Measurements from ENCODE around the gene CTBP2. TPM values are rescaled to one million over a fixed set of nuclear protein-coding genes. Genes with fewer than 3 reads are reported as not detected.

Gene CTBP2
- total RNA-seq, 1 experiment from 2014 or later: 191 TPM

DNA sequence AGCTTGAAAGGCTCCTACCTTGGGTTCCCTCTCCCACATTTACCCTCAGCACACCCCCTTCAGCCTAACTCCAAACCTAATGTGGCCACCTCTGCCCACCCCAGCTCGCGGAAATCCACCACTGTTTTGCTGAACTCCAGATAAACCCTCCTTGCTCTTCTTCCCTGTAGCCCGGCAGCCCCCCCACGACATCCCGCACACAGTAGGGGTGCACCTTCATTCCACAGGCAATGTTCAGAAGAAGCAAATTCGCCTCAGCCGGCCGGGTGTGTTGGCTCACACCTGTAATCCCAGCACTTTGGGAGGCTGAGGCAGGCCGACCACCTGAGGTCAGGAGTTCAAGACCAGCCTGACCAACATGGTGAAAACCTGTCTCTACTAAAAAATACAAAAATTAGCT is 17.4 kb downstream of the CTBP2 start:
- Mint-ChIP-seq H3K4me3 (no peak overlapping the region), H3K27me3 (ENCODE audit: low read depth) (no peaks in the 10 kb centered on the region), H3K36me3 (peaks cover 27% of the 10 kb centered on the region), H3K9me3 (no peaks in the 10 kb centered on the region), H3K27ac (peak overlapping the region; percentile 93), H3K4me1 (peaks cover 88% of the 10 kb centered on the region)
- ChIA-PET CTCF (no interaction called here), POLR2A (interaction anchor here (0.8 kb wide), 1 partner anchor 18 kb away, joined by 8 read pairs; no protein-coding TSS in a partner anchor)
- DNase-seq (ENCODE audit: low spot score): no peak
- TF ChIP-seq, protein P1, sequence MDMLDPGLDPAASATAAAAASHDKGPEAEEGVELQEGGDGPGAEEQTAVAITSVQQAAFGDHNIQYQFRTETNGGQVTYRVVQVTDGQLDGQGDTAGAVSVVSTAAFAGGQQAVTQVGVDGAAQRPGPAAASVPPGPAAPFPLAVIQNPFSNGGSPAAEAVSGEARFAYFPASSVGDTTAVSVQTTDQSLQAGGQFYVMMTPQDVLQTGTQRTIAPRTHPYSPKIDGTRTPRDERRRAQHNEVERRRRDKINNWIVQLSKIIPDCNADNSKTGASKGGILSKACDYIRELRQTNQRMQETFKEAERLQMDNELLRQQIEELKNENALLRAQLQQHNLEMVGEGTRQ (CRISPR knock-in tag; IDR thresholded peaks at IDR 0.05): no peak
- no peak for TF ChIP-seq NR3C1 (CRISPR knock-in tag; conservative IDR thresholded peaks at IDR 0.05; ENCODE audit: low read depth)
- TF ChIP-seq, protein P2, sequence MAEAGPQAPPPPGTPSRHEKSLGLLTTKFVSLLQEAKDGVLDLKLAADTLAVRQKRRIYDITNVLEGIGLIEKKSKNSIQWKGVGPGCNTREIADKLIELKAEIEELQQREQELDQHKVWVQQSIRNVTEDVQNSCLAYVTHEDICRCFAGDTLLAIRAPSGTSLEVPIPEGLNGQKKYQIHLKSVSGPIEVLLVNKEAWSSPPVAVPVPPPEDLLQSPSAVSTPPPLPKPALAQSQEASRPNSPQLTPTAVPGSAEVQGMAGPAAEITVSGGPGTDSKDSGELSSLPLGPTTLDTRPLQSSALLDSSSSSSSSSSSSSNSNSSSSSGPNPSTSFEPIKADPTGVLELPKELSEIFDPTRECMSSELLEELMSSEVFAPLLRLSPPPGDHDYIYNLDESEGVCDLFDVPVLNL (CRISPR knock-in tag; IDR thresholded peaks at IDR 0.05; ENCODE audit: borderline replicate concordance, low read depth): no peak
- no peak for ATAC-seq

DNA sequence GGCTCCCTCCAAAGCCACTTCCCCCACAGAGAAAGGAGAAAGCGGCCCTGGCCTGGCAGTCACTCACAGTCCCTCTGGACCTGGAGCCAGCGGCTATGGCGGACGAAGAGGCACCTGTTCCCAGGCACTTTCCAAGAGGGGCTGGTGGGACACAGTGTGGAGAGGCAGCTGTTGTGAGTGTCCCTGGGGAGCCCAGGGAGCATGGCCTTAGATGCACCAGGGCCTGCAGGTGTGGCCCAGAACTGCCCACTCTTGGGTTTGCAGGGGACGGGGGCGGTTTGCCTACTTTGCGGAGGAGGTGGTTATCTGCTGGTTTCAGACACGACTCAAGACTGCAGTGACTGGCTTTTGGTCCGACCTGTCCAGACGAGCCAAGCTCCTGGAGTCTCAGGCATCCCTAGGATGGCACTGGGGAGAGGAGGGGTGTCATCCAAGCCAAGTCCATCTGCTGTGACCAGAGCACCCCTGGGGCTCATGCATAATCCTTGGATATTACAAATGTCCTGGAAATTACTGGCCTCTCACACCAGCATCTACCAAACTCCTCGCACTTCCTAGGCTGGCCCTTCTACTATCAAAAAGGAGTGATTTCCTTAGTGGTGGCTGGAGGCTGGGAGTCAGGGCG is 18.4 kb downstream of the CTBP2 start:
- peaks cover 88% of the 10 kb centered on the region for H3K4me1 Mint-ChIP-seq
- DNase-seq (ENCODE audit: low spot score) (no peak), ATAC-seq (no peak)
- no peak for TF ChIP-seq NFATC4 (CRISPR knock-in tag; IDR thresholded peaks at IDR 0.05)
- TF ChIP-seq, protein P3, sequence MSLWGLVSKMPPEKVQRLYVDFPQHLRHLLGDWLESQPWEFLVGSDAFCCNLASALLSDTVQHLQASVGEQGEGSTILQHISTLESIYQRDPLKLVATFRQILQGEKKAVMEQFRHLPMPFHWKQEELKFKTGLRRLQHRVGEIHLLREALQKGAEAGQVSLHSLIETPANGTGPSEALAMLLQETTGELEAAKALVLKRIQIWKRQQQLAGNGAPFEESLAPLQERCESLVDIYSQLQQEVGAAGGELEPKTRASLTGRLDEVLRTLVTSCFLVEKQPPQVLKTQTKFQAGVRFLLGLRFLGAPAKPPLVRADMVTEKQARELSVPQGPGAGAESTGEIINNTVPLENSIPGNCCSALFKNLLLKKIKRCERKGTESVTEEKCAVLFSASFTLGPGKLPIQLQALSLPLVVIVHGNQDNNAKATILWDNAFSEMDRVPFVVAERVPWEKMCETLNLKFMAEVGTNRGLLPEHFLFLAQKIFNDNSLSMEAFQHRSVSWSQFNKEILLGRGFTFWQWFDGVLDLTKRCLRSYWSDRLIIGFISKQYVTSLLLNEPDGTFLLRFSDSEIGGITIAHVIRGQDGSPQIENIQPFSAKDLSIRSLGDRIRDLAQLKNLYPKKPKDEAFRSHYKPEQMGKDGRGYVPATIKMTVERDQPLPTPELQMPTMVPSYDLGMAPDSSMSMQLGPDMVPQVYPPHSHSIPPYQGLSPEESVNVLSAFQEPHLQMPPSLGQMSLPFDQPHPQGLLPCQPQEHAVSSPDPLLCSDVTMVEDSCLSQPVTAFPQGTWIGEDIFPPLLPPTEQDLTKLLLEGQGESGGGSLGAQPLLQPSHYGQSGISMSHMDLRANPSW (CRISPR knock-in tag; conservative IDR thresholded peaks at IDR 0.05; ENCODE audit: low read depth): no peak
- no peak for TF ChIP-seq ZNF263 (CRISPR knock-in tag; IDR thresholded peaks at IDR 0.05; ENCODE audit: low read depth)
- no peak for TF ChIP-seq ZBTB21 (CRISPR knock-in tag; IDR thresholded peaks at IDR 0.05; ENCODE audit: borderline replicate concordance)
- TF ChIP-seq, protein P4, sequence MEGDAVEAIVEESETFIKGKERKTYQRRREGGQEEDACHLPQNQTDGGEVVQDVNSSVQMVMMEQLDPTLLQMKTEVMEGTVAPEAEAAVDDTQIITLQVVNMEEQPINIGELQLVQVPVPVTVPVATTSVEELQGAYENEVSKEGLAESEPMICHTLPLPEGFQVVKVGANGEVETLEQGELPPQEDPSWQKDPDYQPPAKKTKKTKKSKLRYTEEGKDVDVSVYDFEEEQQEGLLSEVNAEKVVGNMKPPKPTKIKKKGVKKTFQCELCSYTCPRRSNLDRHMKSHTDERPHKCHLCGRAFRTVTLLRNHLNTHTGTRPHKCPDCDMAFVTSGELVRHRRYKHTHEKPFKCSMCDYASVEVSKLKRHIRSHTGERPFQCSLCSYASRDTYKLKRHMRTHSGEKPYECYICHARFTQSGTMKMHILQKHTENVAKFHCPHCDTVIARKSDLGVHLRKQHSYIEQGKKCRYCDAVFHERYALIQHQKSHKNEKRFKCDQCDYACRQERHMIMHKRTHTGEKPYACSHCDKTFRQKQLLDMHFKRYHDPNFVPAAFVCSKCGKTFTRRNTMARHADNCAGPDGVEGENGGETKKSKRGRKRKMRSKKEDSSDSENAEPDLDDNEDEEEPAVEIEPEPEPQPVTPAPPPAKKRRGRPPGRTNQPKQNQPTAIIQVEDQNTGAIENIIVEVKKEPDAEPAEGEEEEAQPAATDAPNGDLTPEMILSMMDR (IDR thresholded peaks at IDR 0.05): no peak
- TF ChIP-seq TCF7 (CRISPR knock-in tag; IDR thresholded peaks at IDR 0.05; ENCODE audit: low read depth): no peak
- TF ChIP-seq HMGXB4 (CRISPR knock-in tag; IDR thresholded peaks at IDR 0.05): no peak
- TF ChIP-seq NFE2L1 (CRISPR knock-in tag; IDR thresholded peaks at IDR 0.05): no peak
- no peak for TF ChIP-seq ATF1 (CRISPR knock-in tag; IDR thresholded peaks at IDR 0.05)
- TF ChIP-seq ZBTB43 (CRISPR knock-in tag; IDR thresholded peaks at IDR 0.05): no peak
- TF ChIP-seq, protein P5, sequence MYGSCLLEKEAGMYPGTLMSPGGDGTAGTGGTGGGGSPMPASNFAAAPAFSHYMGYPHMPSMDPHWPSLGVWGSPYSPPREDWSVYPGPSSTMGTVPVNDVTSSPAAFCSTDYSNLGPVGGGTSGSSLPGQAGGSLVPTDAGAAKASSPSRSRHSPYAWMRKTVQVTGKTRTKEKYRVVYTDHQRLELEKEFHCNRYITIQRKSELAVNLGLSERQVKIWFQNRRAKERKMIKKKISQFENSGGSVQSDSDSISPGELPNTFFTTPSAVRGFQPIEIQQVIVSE (CRISPR knock-in tag; IDR thresholded peaks at IDR 0.05; ENCODE audit: borderline replicate concordance): no peak
- no peak overlapping the region for H3K4me3 Mint-ChIP-seq
- peak overlapping the region; percentile 91 for H3K27ac Mint-ChIP-seq
- ChIA-PET POLR2A (interaction anchor here (0.8 kb wide), 1 partner anchor 19 kb away, joined by 8 read pairs; no protein-coding TSS in a partner anchor), CTCF (no interaction called here)
- H3K9me3 Mint-ChIP-seq: no peaks in the 10 kb centered on the region
- H3K27me3 Mint-ChIP-seq (ENCODE audit: low read depth): no peaks in the 10 kb centered on the region
- peaks cover 26% of the 10 kb centered on the region for H3K36me3 Mint-ChIP-seq

All from WTC11 (cell line).